ENCODE data around the gene MTA3. TPM values are rescaled to one million over a fixed set of nuclear protein-coding genes. Genes with fewer than 3 reads are reported as not detected.

Gene MTA3
- total and polyA plus RNA-seq, 2 of the 8 experiments (the other 6 are each of a cell fraction or from before 2014, with no cell fraction given) = 125 to 184 TPM

- TF ChIP-seq, protein P1, sequence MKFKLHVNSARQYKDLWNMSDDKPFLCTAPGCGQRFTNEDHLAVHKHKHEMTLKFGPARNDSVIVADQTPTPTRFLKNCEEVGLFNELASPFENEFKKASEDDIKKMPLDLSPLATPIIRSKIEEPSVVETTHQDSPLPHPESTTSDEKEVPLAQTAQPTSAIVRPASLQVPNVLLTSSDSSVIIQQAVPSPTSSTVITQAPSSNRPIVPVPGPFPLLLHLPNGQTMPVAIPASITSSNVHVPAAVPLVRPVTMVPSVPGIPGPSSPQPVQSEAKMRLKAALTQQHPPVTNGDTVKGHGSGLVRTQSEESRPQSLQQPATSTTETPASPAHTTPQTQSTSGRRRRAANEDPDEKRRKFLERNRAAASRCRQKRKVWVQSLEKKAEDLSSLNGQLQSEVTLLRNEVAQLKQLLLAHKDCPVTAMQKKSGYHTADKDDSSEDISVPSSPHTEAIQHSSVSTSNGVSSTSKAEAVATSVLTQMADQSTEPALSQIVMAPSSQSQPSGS (IDR thresholded peaks at IDR 0.05; ENCODE audit: low read length) = no peak
Measured at GRCh38 chr2:42522035-42522434, 46.4 kb upstream of the MTA3 start (continued).

Measured in H1 (cell line).